ENCODE results near the gene TRIM41. TPM values are rescaled to one million over a fixed set of nuclear protein-coding genes. Genes with fewer than 3 reads are reported as not detected.
A peak's percentile ranks its signal among the peaks of the same experiment; 100 is the strongest.

Gene TRIM41
- polyA plus RNA-seq, 6 donors from 2014 or later: 0.40 to 1.6 (median 1.0) TPM

DNA sequence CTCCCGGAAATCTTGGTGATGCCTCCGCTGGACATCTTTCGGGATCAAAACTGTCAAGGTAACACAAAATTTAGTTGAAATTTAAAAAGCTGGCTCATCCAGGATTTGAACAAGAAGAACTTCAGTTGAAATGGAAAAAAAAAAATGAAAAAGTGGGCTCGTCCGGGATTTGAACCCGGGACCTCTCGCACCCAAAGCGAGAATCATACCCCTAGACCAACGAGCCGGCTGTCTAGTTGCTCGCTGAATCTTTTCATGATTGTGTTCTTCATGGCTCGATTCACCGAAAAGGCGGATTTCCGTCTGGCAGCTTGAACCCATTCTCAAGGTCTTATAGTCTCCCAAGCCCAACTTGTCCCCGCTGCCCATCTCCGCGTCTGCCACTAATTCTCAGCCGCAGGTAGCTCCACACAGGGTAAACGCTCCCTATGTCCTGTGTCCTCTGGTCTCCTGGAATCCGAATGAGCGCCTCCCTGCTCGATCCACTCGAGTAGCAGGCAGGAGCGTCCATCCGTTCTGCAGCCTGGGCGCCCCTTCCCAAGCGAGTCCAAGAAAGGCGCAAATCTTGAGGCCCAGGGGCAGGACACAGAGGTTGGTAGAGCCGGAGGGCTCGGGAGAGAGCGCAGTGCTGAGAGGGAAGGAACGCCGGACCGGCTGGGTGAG lies 34.2 kb upstream of the TRIM41 start:
- H3K27me3 Mint-ChIP-seq: peaks cover 0 to 16% (median 10%) of the 10 kb centered on the region in 3 donors

GRCh38 chr5:181189363-181189961 lies 33.6 kb upstream of the TRIM41 start:
- Mint-ChIP-seq H3K4me1 (peaks cover 48 to 53% (median 49%) of the 10 kb centered on the region in 3 donors), H3K27me3 (peaks cover 0 to 16% (median 10%) of the 10 kb centered on the region in 3 donors), H3K4me3 (peak overlapping the region; percentile 96 to 99 (median 97)), H3K36me3 (peaks cover 0 to 12% of the 10 kb centered on the region in 2 donors), H3K9me3 (peaks cover 0 to 23% (median 1%) of the 10 kb centered on the region in 7 donors), H3K27ac (peak overlapping the region; percentile 88 to 100 (median 100))
- ATAC-seq (ENCODE audit: low read depth in 2 of 2): peak; percentile 9 to 12
- peak; percentile 53 for DNase-seq

More for the DNA sequence above, 34.2 kb upstream of the TRIM41 start:
- peak; percentile 8 to 10 for ATAC-seq (ENCODE audit: low read depth in 2 of 2)
- Mint-ChIP-seq H3K4me1 (peaks cover 52 to 57% (median 55%) of the 10 kb centered on the region in 3 donors), H3K4me3 (peak overlapping the region; percentile 96 to 99 (median 97)), H3K36me3 (peaks cover 0 to 12% of the 10 kb centered on the region in 2 donors), H3K27ac (peak overlapping the region; percentile 96 to 100 (median 100)), H3K9me3 (peaks cover 0 to 23% (median 1%) of the 10 kb centered on the region in 7 donors)
- peak; percentile 78 for DNase-seq

DNA sequence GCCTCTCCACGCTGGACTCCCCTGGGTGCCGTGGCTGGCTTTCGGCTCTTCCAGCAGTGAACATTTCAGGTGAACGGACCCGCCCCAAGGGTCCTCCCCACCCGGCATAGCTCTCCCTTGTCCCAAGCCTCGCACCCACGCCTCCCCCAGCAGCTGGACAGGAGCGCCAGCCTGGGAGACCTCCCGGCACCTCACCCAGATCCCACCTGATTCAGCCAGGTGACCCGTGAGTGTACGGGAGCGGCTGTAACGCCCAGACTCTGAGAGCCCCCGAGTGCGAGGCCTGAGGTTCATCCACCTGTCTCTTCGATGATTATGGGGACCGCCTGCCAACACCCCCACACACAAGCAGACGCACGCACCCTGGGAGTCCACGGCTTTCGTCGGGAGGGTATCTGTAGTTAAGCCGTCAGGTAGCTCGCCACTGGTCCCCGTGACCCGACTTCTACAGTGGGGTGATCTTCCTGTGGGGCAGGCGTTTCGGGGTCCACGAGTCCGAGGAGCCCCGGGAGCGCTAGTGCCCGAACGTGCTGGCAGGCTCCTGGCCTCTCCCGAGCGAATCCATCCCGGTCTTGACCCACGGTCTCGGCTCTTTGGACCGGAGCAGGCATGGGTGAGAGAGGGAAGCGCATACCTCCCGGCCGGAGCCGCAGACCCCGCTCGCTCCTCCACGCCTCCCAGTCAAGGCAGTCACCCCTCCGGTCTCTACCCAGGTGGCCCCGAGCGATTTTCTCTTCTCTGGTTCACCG lies 32.9 kb upstream of the TRIM41 start:
- Mint-ChIP-seq H3K4me1 (peaks cover 46 to 48% (median 47%) of the 10 kb centered on the region in 3 donors), H3K27me3 (peaks cover 0 to 16% (median 10%) of the 10 kb centered on the region in 3 donors), H3K9me3 (peaks cover 0 to 23% (median 1%) of the 10 kb centered on the region in 7 donors), H3K36me3 (peaks cover 0 to 12% of the 10 kb centered on the region in 2 donors), H3K27ac (peak overlapping the region; percentile 72 to 100 (median 96)), H3K4me3 (peak overlapping the region; percentile 96 to 99 (median 97))
- peak; percentile 46 for DNase-seq
- no peak for ATAC-seq (ENCODE audit: low read depth in 2 of 2)

DNA sequence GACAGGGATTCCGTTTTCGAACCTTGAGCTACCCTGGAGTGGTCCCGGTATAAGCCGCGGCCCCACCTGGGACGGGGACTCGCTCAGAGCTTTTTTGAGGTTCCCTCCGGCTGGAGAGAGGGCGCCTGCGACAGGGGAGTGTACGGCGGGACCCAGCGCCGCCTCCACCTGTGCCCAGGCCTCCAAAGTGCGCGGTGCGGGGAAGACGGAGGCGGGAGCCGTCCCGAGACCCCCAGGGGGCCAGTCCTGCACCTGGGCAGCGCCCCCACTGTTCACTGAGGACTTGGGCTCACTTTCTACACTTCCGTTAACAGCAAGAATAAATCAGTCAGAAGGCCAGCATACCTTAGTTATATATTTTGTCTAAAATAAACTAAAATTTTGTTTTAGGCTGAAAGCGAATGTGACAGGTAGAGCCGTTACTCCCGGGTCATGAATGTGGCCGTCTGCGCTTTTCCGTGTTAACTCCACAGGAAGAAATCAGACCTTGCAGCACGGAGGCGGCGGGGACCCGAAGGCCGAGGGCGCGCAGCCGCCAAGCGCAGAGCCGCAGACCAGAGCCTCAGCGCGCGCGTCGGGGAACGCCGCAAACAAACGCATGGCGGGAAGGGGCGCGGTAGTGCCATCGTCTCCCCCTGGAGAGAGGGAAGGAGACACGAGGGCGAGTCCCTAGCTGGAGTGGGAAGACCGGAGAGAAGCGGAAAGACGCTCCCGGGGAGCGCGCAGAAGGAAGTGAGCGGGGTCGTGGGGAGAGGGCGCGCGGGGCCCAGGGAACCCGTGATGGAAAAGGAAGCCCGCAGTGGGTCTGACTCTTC lies 32.2 kb upstream of the TRIM41 start:
- Mint-ChIP-seq H3K4me1 (peaks cover 40 to 47% (median 44%) of the 10 kb centered on the region in 3 donors), H3K36me3 (peaks cover 0 to 12% of the 10 kb centered on the region in 2 donors), H3K9me3 (peaks cover 0 to 23% (median 1%) of the 10 kb centered on the region in 7 donors), H3K27me3 (peaks cover 0 to 16% (median 10%) of the 10 kb centered on the region in 3 donors), H3K27ac (peak overlapping the region; percentile 90 to 100 (median 100)), H3K4me3 (peak overlapping the region; percentile 96 to 99 (median 97))
- DNase-seq (peak; percentile 59), ATAC-seq (ENCODE audit: low read depth in 2 of 2) (peak; percentile 11 to 15)

- peak; percentile 58 to 64 for ATAC-seq (ENCODE audit: low read depth in 2 of 2)
- peaks cover 0 to 12% of the 10 kb centered on the region in 2 donors for H3K36me3 Mint-ChIP-seq
- DNase-seq: peak; percentile 97
- H3K27ac Mint-ChIP-seq: peak overlapping the region; percentile 90 to 100 (median 100)
- H3K9me3 Mint-ChIP-seq: peaks cover 0 to 23% (median 1%) of the 10 kb centered on the region in 7 donors
- H3K4me3 Mint-ChIP-seq: peak overlapping the region; percentile 96 to 99 (median 97)
- H3K4me1 Mint-ChIP-seq: peaks cover 38 to 47% (median 42%) of the 10 kb centered on the region in 3 donors
- peaks cover 0 to 16% (median 10%) of the 10 kb centered on the region in 3 donors for H3K27me3 Mint-ChIP-seq
Observed at GRCh38 chr5:181191526-181192336, 31.4 kb upstream of the TRIM41 start.

GRCh38 chr5:181192337-181193046 lies 30.6 kb upstream of the TRIM41 start:
- H3K36me3 Mint-ChIP-seq: peaks cover 0 to 12% of the 10 kb centered on the region in 2 donors
- peaks cover 38 to 47% (median 46%) of the 10 kb centered on the region in 3 donors for H3K4me1 Mint-ChIP-seq
- ATAC-seq (ENCODE audit: low read depth in 2 of 2): no peak
- peaks cover 0 to 16% (median 10%) of the 10 kb centered on the region in 3 donors for H3K27me3 Mint-ChIP-seq
- peaks cover 0 to 23% (median 1%) of the 10 kb centered on the region in 7 donors for H3K9me3 Mint-ChIP-seq
- no peak for DNase-seq
- H3K27ac Mint-ChIP-seq: peak overlapping the region; percentile 86 to 100 (median 100)
- peak overlapping the region; percentile 96 to 99 (median 97) for H3K4me3 Mint-ChIP-seq

- ATAC-seq (ENCODE audit: low read depth in 2 of 2) (no peak), DNase-seq (no peak)
- Mint-ChIP-seq H3K4me3 (peak overlapping the region in 4 of 8 donors; percentile 18 to 99 (median 98)), H3K9me3 (peaks cover 0 to 13% (median 1%) of the 10 kb centered on the region in 7 donors), H3K36me3 (peaks cover 0 to 8% of the 10 kb centered on the region in 2 donors), H3K27ac (peak overlapping the region in 1 of 6 donors; percentile 5), H3K4me1 (peaks cover 28 to 44% (median 40%) of the 10 kb centered on the region in 3 donors), H3K27me3 (peaks cover 0 to 11% (median 10%) of the 10 kb centered on the region in 3 donors)
Observed at GRCh38 chr5:181193656-181194055, 29.4 kb upstream of the TRIM41 start.

DNA sequence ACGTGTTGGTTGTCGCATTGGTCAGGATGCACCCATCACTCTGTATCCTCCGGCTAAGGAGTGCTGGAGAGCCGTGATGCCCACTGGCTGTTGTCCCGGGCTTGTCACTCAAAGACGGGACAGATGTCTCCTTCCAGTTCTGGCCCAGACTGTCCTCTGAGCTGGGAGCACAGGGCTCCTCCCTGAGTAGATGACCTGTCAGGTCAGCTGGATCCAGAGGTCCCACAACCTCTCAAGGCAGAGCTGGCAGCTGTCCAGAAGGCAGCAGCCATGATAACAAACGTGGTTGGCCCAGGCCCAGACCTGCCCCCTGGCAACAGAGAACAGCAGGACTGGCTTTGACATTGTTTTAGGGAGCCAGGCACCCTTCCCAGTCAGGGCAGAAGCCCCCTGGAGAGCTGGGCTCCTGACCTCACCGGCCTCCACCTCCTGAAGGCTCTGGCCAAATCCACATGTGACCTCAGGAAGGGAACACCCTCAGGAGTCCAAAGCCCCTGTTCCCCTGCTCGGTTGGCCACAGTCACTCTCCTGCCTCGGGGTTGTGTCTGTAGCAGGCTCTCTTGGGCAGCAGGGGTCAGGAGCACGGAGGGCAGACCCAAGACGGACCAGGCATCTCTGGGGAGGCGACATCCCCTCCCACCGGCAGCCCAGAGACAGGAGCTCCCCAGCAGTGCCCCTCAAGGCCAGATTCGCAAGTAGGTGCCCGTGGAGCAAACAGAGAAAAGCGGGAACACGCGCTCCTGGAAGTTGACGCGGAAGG lies 28.4 kb upstream of the TRIM41 start:
- ATAC-seq (ENCODE audit: low read depth in 2 of 2): no peak
- no peak overlapping the region for H3K27ac Mint-ChIP-seq

GRCh38 chr5:181195249-181195761 lies 27.8 kb upstream of the TRIM41 start:
- DNase-seq: no peak
- peaks cover 30 to 45% (median 40%) of the 10 kb centered on the region in 3 donors for H3K4me1 Mint-ChIP-seq
- peaks cover 0 to 6% of the 10 kb centered on the region in 2 donors for H3K36me3 Mint-ChIP-seq
- H3K4me3 Mint-ChIP-seq: peak overlapping the region in 1 of 8 donors; percentile 49
- peaks cover 0 to 13% (median 8%) of the 10 kb centered on the region in 3 donors for H3K27me3 Mint-ChIP-seq
- peaks cover 0 to 8% (median 1%) of the 10 kb centered on the region in 7 donors for H3K9me3 Mint-ChIP-seq
- no peak overlapping the region for H3K27ac Mint-ChIP-seq
- ATAC-seq (ENCODE audit: low read depth in 2 of 2): no peak

More for the DNA sequence above, 28.4 kb upstream of the TRIM41 start:
- Mint-ChIP-seq H3K4me1 (peaks cover 33 to 47% (median 47%) of the 10 kb centered on the region in 3 donors), H3K9me3 (peaks cover 0 to 8% (median 1%) of the 10 kb centered on the region in 7 donors), H3K27me3 (peaks cover 0 to 10% (median 8%) of the 10 kb centered on the region in 3 donors), H3K4me3 (peak overlapping the region in 1 of 8 donors; percentile 9), H3K36me3 (peaks cover 0 to 6% of the 10 kb centered on the region in 2 donors)
- DNase-seq: no peak

- H3K27ac Mint-ChIP-seq: peak overlapping the region in 1 of 6 donors; percentile 42
- H3K4me3 Mint-ChIP-seq: peak overlapping the region in 1 of 8 donors; percentile 9
- no peak for DNase-seq
- no peak for ATAC-seq (ENCODE audit: low read depth in 2 of 2)
- H3K27me3 Mint-ChIP-seq: peaks cover 0 to 6% (median 0%) of the 10 kb centered on the region in 3 donors
- H3K9me3 Mint-ChIP-seq: no peaks in the 10 kb centered on the region
- H3K4me1 Mint-ChIP-seq: peaks cover 19 to 25% (median 21%) of the 10 kb centered on the region in 3 donors
- H3K36me3 Mint-ChIP-seq: no peaks in the 10 kb centered on the region
Observed at GRCh38 chr5:181197326-181197951, 25.6 kb upstream of the TRIM41 start.

All from naive B cell (primary cell).